Testis (tissue), 2 donors: ENCODE measurements around the gene RIIAD1.

ENCODE experiments used
- CTCF ChIP-seq, 3 experiments: fragments of 450-650 bp in 2 of 3; fragments of 200-600 bp in 1 of 3; sonication (generic) in 1 of 3; IDR thresholded peaks; one replicate each; pipeline ENCODE4 v1.5.1; 2016 to 2019; ENCODE audit warnings: antibody characterized with exemption in 3 of 3, mild to moderate bottlenecking in 2 of 3, moderate library complexity in 1 of 3
- POLR2A ChIP-seq: fragments of 450-650 bp; IDR thresholded peaks from one replicate; pipeline ENCODE4 v1.6.1; 2017; ENCODE audit warnings: antibody characterized with exemption, mild to moderate bottlenecking, moderate library complexity

- no peak for TF ChIP-seq CTCF (IDR thresholded peaks at IDR 0.05)
- TF ChIP-seq POLR2A: no peak
These were observed 13.7 kb upstream of the RIIAD1 start for GRCh38 chr1:151707541-151708065.
